Mucosa of descending colon (tissue), 3 donors: ENCODE measurements around the gene SFR1. TPM values are rescaled to one million over a fixed set of nuclear protein-coding genes. Genes with fewer than 3 reads are reported as not detected.

Experiments used
- ATAC-seq: fragments of 200-7000 bp; cut with Tn5 transposase; one replicate; pipeline ENCODE4 v1.9.1; 2020; ENCODE audit warnings: mild to moderate bottlenecking, moderate library complexity
- DNase-seq, 3 donors: peaks; one replicate each; pipeline ENCODE4 v3.0.0-alpha.2; 2020
- H3K36me3 ChIP-seq: fragments of 200-600 bp; one replicate; pipeline ENCODE4 v1.8.0; 2021; ENCODE audit warnings: low read depth, mild to moderate bottlenecking
- H3K4me1 ChIP-seq: fragments of 200-600 bp; one replicate; pipeline ENCODE4 v1.8.0; 2021; ENCODE audit warnings: low read depth, mild to moderate bottlenecking
- H3K4me3 ChIP-seq: fragments of 200-600 bp; one replicate; pipeline ENCODE4 v1.8.0; 2021; ENCODE audit warnings: mild to moderate bottlenecking
- H3K9me3 ChIP-seq: fragments of 200-600 bp; one replicate; pipeline ENCODE4 v1.8.0; 2021; ENCODE audit warnings: mild to moderate bottlenecking
- intact Hi-C, 2 donors: fragments of 100-400 bp; cut with DNase I in 1 of 2; cut with micrococcal nuclease in 1 of 2; formaldehyde crosslinking; loops; one replicate each; pipeline versions ENCODE4 v1.11.0 to v1.11.1; 2022; cut with DNase I, micrococcal nuclease
- total RNA-seq, 3 donors: library from RNA; stranded (reverse); fragmentation: NEBNext Ultra II Directional in 2 of 3; extraction: Animal tissue kit (Norgen Biotek cat#: 25700) in 2 of 3; gene quantifications; one replicate each; pipeline versions ENCODE4 v1.2.1 to v1.2.4, GENCODE V29; 2021 to 2023
- TF ChIP-seq, protein P1 (sequence below): fragments of 200-600 bp; IDR thresholded peaks from one replicate; pipeline ENCODE4 v1.8.0; 2022; ENCODE audit warnings: antibody characterized with exemption, mild to moderate bottlenecking
- donor health status: DM: no; HTN: no; CAD: no; lungs with moderate emphysema.
- donor health status: DM: no; HTN: no; CAD: no.
- donor health status: DM: no; HTN: yes; CAD: no.

SFR1 gene
- total RNA-seq, 3 donors from 2014 or later = 5.7 to 8.6 (median 5.8) TPM

DNA sequence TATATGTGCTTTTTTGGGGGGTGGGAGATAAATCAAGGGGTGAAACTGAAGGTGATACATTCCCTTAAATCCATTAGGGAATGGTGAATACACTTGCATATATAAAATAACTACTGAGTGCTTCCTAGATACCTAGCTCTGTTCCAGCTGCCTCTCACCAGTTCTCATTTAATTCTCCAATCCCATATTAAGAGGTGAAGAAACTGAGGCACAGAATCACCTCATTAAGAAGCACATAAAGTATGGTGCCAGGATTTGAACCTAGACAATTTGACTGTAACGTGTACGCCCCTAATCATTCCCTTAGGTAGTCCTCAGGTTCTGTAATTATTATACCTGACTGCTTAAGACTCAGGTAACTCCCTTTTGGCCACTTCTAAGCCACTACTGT lies 1.5 kb upstream of the SFR1 start:
- TF ChIP-seq, protein P1, sequence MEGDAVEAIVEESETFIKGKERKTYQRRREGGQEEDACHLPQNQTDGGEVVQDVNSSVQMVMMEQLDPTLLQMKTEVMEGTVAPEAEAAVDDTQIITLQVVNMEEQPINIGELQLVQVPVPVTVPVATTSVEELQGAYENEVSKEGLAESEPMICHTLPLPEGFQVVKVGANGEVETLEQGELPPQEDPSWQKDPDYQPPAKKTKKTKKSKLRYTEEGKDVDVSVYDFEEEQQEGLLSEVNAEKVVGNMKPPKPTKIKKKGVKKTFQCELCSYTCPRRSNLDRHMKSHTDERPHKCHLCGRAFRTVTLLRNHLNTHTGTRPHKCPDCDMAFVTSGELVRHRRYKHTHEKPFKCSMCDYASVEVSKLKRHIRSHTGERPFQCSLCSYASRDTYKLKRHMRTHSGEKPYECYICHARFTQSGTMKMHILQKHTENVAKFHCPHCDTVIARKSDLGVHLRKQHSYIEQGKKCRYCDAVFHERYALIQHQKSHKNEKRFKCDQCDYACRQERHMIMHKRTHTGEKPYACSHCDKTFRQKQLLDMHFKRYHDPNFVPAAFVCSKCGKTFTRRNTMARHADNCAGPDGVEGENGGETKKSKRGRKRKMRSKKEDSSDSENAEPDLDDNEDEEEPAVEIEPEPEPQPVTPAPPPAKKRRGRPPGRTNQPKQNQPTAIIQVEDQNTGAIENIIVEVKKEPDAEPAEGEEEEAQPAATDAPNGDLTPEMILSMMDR = no peak
- ATAC-seq = no peak
- intact Hi-C loops = loop anchor here in 1 of 2 donors (5.0 kb wide), 1 partner anchor 233 kb away; no protein-coding TSS in a partner anchor
- Histone ChIP-seq H3K4me1 (peaks cover 9% of the 10 kb centered on the region), H3K9me3 (no peaks in the 10 kb centered on the region), H3K4me3 (no peak overlapping the region), H3K36me3 (no peaks in the 10 kb centered on the region)
- no peak for DNase-seq

- Histone ChIP-seq H3K4me3 (peak overlapping the region; percentile 38), H3K9me3 (no peaks in the 10 kb centered on the region), H3K4me1 (peaks cover 9% of the 10 kb centered on the region), H3K36me3 (no peaks in the 10 kb centered on the region)
- ATAC-seq (peak; percentile 70), DNase-seq (peak; percentile 89 to 96 (median 91))
- intact Hi-C loops = loop anchor here in 1 of 2 donors (5.0 kb wide), 1 partner anchor 234 kb away; no protein-coding TSS in a partner anchor
- TF ChIP-seq, protein P1 = no peak
Measured at GRCh38 chr10:104120903-104121484, 977 bp upstream of the SFR1 start.

DNA sequence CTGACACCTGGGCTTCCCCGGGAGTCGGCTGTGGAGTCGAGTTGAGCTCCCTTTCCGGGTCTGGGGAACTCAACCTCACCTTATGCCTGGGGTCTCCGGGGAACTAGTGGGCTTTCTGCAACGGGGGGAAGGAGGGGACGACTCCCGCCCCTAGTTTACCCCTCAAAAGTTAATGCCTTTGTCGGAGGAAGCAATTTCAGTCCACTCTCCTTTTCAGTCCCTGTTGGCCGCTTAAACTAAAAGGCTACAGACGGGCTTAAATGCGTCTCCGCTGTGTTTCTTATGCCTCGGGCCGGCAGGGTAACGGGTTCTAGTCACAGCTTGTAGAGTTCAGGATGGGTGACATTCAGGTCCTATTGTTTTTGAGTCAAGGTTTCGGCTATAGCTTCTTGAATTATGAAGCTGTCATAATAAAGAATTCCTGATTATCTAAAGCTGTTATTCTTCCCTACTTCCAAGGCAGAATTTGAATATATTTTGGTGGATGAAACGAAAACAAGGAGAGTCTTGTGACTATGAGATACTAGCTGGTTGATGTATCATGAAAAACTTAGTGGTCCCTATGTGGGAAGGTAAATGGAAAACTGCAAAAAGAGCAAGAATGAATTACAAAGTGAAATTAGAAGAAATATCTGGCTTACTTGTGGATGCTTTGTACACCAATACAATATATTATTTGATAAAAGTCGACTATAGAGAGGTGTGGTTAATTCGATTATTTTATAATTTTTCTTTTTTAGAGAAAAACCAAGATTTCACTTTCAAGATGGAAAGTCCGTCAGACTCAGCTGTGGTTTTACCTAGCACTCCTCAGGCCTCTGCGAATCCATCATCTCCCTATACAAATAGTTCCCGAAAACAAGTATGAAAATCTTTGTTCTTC lies 495 bp downstream of the SFR1 start:
- intact Hi-C loops = loop anchor here in 1 of 2 donors (5.0 kb wide), 1 partner anchor 235 kb away; no protein-coding TSS in a partner anchor

DNA sequence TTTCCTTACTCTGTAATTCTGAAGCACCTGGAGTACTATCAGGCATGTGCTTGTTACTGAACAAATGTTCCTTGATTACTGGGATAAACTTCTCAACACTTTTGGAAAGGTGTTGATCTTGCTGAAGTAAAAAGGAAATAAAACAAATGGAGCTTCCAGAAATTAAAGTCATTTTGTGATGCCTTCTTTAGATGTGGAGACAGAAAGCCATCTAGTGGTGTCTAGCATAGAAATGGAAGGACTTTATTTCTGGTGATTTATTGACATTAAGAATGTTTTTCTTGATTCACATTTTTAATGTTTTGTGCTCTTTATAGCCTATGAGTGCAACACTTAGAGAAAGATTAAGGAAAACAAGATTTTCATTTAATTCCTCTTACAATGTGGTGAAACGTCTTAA lies 1.4 kb downstream of the SFR1 start:
- intact Hi-C loops = loop anchor here in 1 of 2 donors (5.0 kb wide), 1 partner anchor 236 kb away; no protein-coding TSS in a partner anchor
- H3K36me3 ChIP-seq = no peaks in the 10 kb centered on the region
- H3K4me1 ChIP-seq = peaks cover 9% of the 10 kb centered on the region
- TF ChIP-seq, protein P1 = no peak
- no peak overlapping the region for H3K4me3 ChIP-seq
- DNase-seq = no peak
- no peak for ATAC-seq
- H3K9me3 ChIP-seq = no peaks in the 10 kb centered on the region

More for the DNA sequence above, 495 bp downstream of the SFR1 start:
- H3K9me3 ChIP-seq = no peaks in the 10 kb centered on the region
- no peaks in the 10 kb centered on the region for H3K36me3 ChIP-seq
- peaks cover 9% of the 10 kb centered on the region for H3K4me1 ChIP-seq
- TF ChIP-seq, protein P1 = no peak
- peak overlapping the region; percentile 38 for H3K4me3 ChIP-seq
- ATAC-seq = no peak
- no peak for DNase-seq

DNA sequence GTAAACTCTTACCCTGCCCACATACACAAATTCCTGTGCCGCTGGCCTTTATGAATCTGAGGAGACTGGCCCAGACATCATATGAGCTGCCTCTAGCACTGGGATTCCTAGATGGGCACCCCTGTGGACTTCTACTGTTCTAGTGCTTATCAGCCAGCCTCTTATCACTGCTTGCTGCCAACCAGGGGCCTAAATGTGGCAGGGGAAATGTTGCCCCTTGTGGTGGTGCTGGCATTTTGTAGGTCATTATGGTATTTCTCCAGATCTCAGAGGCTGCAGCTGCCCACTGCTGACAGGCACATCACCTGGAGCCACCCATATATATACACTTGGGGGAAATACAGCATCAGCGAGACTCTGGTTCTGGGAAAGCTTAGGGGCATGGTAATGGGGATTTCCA lies 5.4 kb downstream of the SFR1 start:
- Histone ChIP-seq H3K36me3 (no peaks in the 10 kb centered on the region), H3K9me3 (no peaks in the 10 kb centered on the region), H3K4me1 (no peaks in the 10 kb centered on the region), H3K4me3 (no peak overlapping the region)
- DNase-seq (no peak), ATAC-seq (peak; percentile 25)
- TF ChIP-seq, protein P1 = no peak
- intact Hi-C loops = no loop called here
